Activated T-helper 2 cell treated with anti-CD3 and anti-CD28 coated beads, Interferon-gamma antibody, Interleukin-2, Interleukin-4, amounts not matched to agents 10 μg/mL and 5 μg/mL and 100 μg/mL, durations not matched to agents 14 hours and 24 hours and 36 hours (primary cell): ENCODE data around the gene PFKP. TPM values are rescaled to one million over a fixed set of nuclear protein-coding genes. Genes with fewer than 3 reads are reported as not detected.

Experiments
- DNase-seq: peaks from one replicate; pipeline ENCODE4 v3.0.0; 2021; ENCODE audit warnings: low spot score
- H3K27ac Mint-ChIP-seq: one replicate; pipeline ENCODE4 v1.8.0; 2021; ENCODE audit warnings: mixed read lengths
- H3K27me3 Mint-ChIP-seq: one replicate; pipeline ENCODE4 v1.8.0; 2021; ENCODE audit warnings: low read depth, mixed read lengths
- H3K36me3 Mint-ChIP-seq: one replicate; pipeline ENCODE4 v1.8.0; 2021; ENCODE audit warnings: low read depth, mixed read lengths
- H3K4me1 Mint-ChIP-seq: one replicate; pipeline ENCODE4 v1.8.0; 2021; ENCODE audit warnings: low read depth, mixed read lengths
- H3K4me3 Mint-ChIP-seq: one replicate; pipeline ENCODE4 v1.8.0; 2021; ENCODE audit warnings: low read depth, mild to moderate bottlenecking, moderate library complexity, mixed read lengths
- H3K9me3 Mint-ChIP-seq: one replicate; pipeline ENCODE4 v1.8.0; 2021; ENCODE audit warnings: mixed read lengths
- intact Hi-C: fragments of 100-400 bp; cut with micrococcal nuclease; formaldehyde crosslinking; loops from one replicate; pipeline ENCODE4 v1.15.1; 2023
- total RNA-seq: library from RNA; stranded (reverse); gene quantifications from 2 replicates; pipeline ENCODE4 v1.2.3, GENCODE V29; 2022

The PFKP gene
- 250 and 255 TPM in 2 replicates for total RNA-seq

DNA sequence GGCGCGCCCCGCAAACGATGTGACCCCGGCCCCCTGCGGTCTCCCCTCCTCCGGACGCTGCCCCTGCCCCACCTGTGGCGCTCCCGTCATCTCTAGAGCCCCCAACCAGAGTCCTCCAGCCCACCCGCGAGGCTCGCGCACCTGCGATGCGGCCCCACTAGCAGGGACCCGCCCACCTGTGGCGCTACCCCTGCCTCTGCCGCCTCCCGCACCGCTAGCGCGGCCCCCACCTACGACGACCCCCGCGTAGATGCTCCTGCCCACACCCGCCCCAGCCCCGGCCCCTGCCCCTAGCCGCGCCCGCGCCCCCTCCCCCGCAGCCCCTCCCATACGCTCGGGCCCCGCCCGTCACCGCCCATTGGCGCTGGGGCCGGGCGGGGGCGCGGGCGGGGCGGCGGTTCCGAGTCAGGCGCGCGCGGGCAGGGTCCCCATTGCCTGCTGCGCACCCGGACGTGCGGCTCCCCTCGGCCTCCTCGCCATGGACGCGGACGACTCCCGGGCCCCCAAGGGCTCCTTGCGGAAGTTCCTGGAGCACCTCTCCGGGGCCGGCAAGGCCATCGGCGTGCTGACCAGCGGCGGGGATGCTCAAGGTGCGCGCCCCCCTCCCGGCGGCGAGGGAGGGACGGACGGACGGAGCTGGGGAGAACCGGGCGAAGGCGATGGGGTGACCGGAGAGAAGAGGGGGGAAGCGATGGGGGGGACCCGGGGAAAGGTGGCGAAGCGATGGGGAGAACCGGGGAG is at the start of gene PFKP:
Gene PFKP (plus strand): TSS at position 431 of the 741 bp plus-strand sequence. CDS start 48 bp downstream, at position 479.
- H3K4me3 Mint-ChIP-seq = peak within 1 kb of the TSS; percentile 90

DNA sequence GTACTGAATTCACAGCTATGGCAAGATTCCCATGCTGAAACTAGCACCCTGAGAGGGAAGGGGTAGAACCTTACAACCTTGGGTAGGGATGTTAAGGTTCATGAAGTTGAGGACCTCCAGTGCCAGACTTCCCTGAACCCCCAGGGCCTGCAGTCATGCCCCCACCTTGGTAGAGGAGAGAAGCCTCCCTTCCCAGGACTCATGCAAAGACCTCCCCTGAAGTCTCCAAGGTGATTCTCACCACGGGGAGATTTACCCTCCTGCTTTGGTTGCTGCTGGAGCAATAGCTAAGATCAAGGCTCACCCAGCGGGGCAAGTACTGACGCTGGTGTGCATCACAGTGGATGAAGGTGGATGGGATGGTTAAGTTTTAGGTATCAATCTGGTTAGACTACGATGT is 49.1 kb upstream of the PFKP start:
- Mint-ChIP-seq H3K4me1 (no peaks in the 10 kb centered on the region), H3K27ac (no peak overlapping the region), H3K36me3 (no peaks in the 10 kb centered on the region), H3K27me3 (peaks cover 3% of the 10 kb centered on the region), H3K4me3 (no peak overlapping the region), H3K9me3 (no peaks in the 10 kb centered on the region)
- intact Hi-C loops = no loop called here
- no peak for DNase-seq

More for the DNA sequence above, at the start of gene PFKP:
- Mint-ChIP-seq H3K27ac (peak within 1 kb of the TSS; percentile 84), H3K36me3 (peaks cover 36% of the 10 kb centered on the region), H3K4me1 (peaks cover 26% of the 10 kb centered on the region), H3K9me3 (no peaks in the 10 kb centered on the region), H3K27me3 (peaks cover 12% of the 10 kb centered on the region)
- peak; percentile 63 for DNase-seq
- intact Hi-C loops = loop anchor here (2.0 kb wide), 1 partner anchor 106 kb away; the partner anchor contains the start of gene PITRM1

DNA sequence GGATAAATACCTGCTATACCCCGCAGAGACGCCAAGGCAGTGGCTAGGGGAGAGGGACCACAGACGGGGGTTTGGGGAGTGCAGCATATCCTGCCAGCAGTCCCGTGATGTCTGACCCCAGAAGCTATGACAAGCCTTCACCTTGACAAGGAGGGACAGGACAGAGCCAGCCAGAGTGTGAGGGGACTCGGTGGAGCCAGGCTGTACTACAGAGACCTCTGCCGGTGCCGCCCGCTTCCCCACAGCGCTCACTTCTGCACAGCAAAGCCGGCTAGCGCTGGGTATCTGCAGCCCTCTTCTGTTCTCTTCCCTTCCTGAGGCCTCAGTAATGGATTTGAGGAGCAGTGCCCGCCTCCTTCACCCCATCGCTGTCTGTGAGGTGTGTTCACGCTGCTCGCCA is 47.0 kb upstream of the PFKP start:
- H3K27ac Mint-ChIP-seq = no peak overlapping the region
- intact Hi-C loops = no loop called here
- H3K27me3 Mint-ChIP-seq = no peaks in the 10 kb centered on the region
- no peak for DNase-seq
- no peaks in the 10 kb centered on the region for H3K9me3 Mint-ChIP-seq
- H3K4me3 Mint-ChIP-seq = no peak overlapping the region
- H3K36me3 Mint-ChIP-seq = no peaks in the 10 kb centered on the region
- H3K4me1 Mint-ChIP-seq = no peaks in the 10 kb centered on the region

GRCh38 chr10:3020881-3021280 is 46.5 kb upstream of the PFKP start:
- Mint-ChIP-seq H3K4me1 (no peaks in the 10 kb centered on the region), H3K9me3 (no peaks in the 10 kb centered on the region), H3K27ac (no peak overlapping the region), H3K4me3 (no peak overlapping the region), H3K27me3 (no peaks in the 10 kb centered on the region), H3K36me3 (no peaks in the 10 kb centered on the region)
- intact Hi-C loops = no loop called here
- DNase-seq = no peak

DNA sequence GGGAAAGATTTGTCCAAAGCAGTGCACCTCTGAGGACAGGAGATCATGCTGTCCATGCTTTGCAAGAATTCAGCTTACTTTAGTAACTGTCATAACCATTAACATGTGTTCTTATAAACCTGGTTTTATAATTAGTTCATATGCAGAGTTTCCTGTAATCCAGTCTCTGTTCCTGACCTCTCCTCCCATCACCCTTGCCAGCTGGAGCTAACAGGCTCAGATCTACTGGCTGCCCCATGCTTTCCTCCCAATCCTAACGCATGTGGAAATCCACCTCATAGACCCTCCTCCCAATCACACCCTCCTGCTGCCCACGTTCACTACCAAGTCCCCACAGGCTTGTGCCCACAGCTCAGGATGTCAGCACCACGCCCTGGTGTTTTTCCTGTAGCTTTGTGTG is 45.3 kb upstream of the PFKP start:
- no peak overlapping the region for H3K27ac Mint-ChIP-seq
- H3K9me3 Mint-ChIP-seq = no peaks in the 10 kb centered on the region
- no peak for DNase-seq
- H3K4me3 Mint-ChIP-seq = no peak overlapping the region
- no peaks in the 10 kb centered on the region for H3K36me3 Mint-ChIP-seq
- no peaks in the 10 kb centered on the region for H3K4me1 Mint-ChIP-seq
- no peaks in the 10 kb centered on the region for H3K27me3 Mint-ChIP-seq
- intact Hi-C loops = no loop called here

DNA sequence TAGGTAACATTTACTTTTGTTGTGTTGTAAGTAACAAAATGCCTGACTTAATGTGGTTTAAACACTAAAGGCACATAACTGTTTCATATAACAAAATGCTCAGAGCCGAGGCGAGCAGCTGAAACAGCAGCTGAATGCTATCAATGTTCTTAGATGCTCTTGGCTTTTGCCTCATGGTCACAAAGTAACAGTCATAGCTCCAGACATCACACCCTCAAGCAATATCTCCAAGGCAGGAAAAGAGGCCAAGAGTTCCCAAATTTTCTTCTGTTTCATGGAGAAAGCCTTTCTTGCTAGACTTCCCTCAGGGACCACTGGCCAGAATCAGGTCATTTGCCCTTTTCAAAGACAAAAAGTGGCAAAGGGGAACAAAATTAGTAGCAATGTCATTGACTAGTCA is 43.5 kb upstream of the PFKP start:
- peaks cover 3% of the 10 kb centered on the region for H3K27me3 Mint-ChIP-seq
- DNase-seq = no peak
- H3K9me3 Mint-ChIP-seq = no peaks in the 10 kb centered on the region
- intact Hi-C loops = no loop called here
- H3K4me3 Mint-ChIP-seq = no peak overlapping the region
- no peak overlapping the region for H3K27ac Mint-ChIP-seq
- H3K4me1 Mint-ChIP-seq = no peaks in the 10 kb centered on the region
- H3K36me3 Mint-ChIP-seq = no peaks in the 10 kb centered on the region

GRCh38 chr10:3025026-3025683 is 42.2 kb upstream of the PFKP start:
- Mint-ChIP-seq H3K27ac (no peak overlapping the region), H3K4me1 (no peaks in the 10 kb centered on the region), H3K36me3 (no peaks in the 10 kb centered on the region), H3K9me3 (no peaks in the 10 kb centered on the region), H3K27me3 (peaks cover 7% of the 10 kb centered on the region), H3K4me3 (no peak overlapping the region)
- intact Hi-C loops = no loop called here
- no peak for DNase-seq

GRCh38 chr10:3027866-3028265 is 39.5 kb upstream of the PFKP start:
- Mint-ChIP-seq H3K9me3 (no peaks in the 10 kb centered on the region), H3K4me3 (no peak overlapping the region), H3K36me3 (no peaks in the 10 kb centered on the region), H3K4me1 (no peaks in the 10 kb centered on the region), H3K27me3 (peaks cover 14% of the 10 kb centered on the region), H3K27ac (no peak overlapping the region)
- no peak for DNase-seq
- intact Hi-C loops = no loop called here

DNA sequence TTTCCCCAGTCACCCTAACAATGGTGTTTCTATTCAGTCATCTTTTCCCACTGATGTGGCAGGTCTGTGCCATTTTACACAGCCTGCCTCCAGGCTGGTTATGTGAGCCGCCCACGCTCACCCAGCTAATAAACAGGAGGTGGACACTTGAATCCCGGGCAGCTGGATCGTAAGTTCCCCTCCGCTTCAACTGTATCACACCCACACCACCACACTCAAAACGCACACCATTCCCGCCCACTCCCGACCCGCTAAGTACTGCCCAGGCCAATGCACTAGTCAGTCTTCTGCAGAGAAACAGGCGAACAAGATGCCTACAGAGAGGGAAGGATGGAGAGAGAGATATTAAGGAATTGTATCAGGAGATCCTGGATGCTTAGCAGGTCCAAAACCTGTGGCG is 38.9 kb upstream of the PFKP start:
- no peaks in the 10 kb centered on the region for H3K9me3 Mint-ChIP-seq
- no peaks in the 10 kb centered on the region for H3K36me3 Mint-ChIP-seq
- H3K27me3 Mint-ChIP-seq = peaks cover 14% of the 10 kb centered on the region
- intact Hi-C loops = no loop called here
- no peak overlapping the region for H3K27ac Mint-ChIP-seq
- no peaks in the 10 kb centered on the region for H3K4me1 Mint-ChIP-seq
- DNase-seq = no peak
- H3K4me3 Mint-ChIP-seq = no peak overlapping the region

DNA sequence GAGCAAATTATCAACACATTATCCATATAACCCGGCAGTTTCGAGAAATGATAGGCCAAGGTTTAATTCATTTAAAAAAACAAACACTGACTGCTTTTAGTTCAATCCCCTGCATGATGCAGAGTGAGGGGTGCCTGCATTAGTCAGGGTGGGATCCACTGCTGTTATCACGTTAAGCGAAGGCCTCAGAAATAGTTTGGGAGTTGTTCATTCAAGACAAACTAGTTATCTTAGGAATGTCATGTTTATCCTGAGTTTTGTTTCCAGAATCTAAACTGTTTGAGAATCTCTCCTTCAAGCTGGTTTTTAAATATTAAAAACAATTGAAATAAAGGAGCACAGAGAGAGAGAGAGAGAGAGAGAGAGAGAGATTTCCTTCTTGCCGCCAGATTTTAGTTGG is 36.6 kb upstream of the PFKP start:
- Mint-ChIP-seq H3K27me3 (peaks cover 20% of the 10 kb centered on the region), H3K9me3 (no peaks in the 10 kb centered on the region), H3K4me1 (no peaks in the 10 kb centered on the region), H3K27ac (no peak overlapping the region), H3K36me3 (no peaks in the 10 kb centered on the region), H3K4me3 (no peak overlapping the region)
- intact Hi-C loops = no loop called here
- no peak for DNase-seq

GRCh38 chr10:3031490-3031889 is 35.9 kb upstream of the PFKP start:
- intact Hi-C loops = no loop called here
- H3K27me3 Mint-ChIP-seq = peaks cover 24% of the 10 kb centered on the region
- H3K4me3 Mint-ChIP-seq = no peak overlapping the region
- DNase-seq = no peak
- H3K9me3 Mint-ChIP-seq = no peaks in the 10 kb centered on the region
- no peak overlapping the region for H3K27ac Mint-ChIP-seq
- H3K4me1 Mint-ChIP-seq = peaks cover 5% of the 10 kb centered on the region
- no peaks in the 10 kb centered on the region for H3K36me3 Mint-ChIP-seq

- Mint-ChIP-seq H3K4me1 (peaks cover 5% of the 10 kb centered on the region), H3K4me3 (no peak overlapping the region), H3K9me3 (no peaks in the 10 kb centered on the region), H3K27me3 (peaks cover 26% of the 10 kb centered on the region), H3K27ac (no peak overlapping the region), H3K36me3 (no peaks in the 10 kb centered on the region)
- intact Hi-C loops = no loop called here
- no peak for DNase-seq
These were observed 33.4 kb upstream of the PFKP start for GRCh38 chr10:3033925-3034324.

GRCh38 chr10:3034616-3035015 is 32.7 kb upstream of the PFKP start:
- Mint-ChIP-seq H3K4me3 (no peak overlapping the region), H3K4me1 (peaks cover 5% of the 10 kb centered on the region), H3K36me3 (no peaks in the 10 kb centered on the region), H3K9me3 (no peaks in the 10 kb centered on the region), H3K27ac (no peak overlapping the region), H3K27me3 (peaks cover 26% of the 10 kb centered on the region)
- intact Hi-C loops = no loop called here
- no peak for DNase-seq
